Type B pancreatic cell (in vitro differentiated cells): Measurements from ENCODE around the gene CSAD. TPM values are rescaled to one million over a fixed set of nuclear protein-coding genes. Genes with fewer than 3 reads are reported as not detected.
A peak's percentile ranks its signal among the peaks of the same experiment; 100 is the strongest.

Experiments
- DNase-seq: peaks from one replicate; pipeline ENCODE4 v3.0.0; 2021; ENCODE audit warnings: mixed read lengths; ENCODE audit not compliant: unreplicated experiment; ENCODE audit errors: extremely low spot score
- H3K27ac Mint-ChIP-seq: 2 replicates; pipeline ENCODE4 v1.8.0; 2021; ENCODE audit warnings: mild to moderate bottlenecking, mixed read lengths
- H3K27me3 Mint-ChIP-seq: 2 replicates; pipeline ENCODE4 v1.8.0; 2021; ENCODE audit warnings: mixed read lengths
- H3K36me3 Mint-ChIP-seq: 2 replicates; pipeline ENCODE4 v1.8.0; 2021; ENCODE audit warnings: mixed read lengths
- H3K4me1 Mint-ChIP-seq: one replicate; pipeline ENCODE4 v1.8.0; 2021; ENCODE audit warnings: mixed read lengths; ENCODE audit not compliant: unreplicated experiment
- H3K4me3 Mint-ChIP-seq: 2 replicates; pipeline ENCODE4 v1.8.0; 2021; ENCODE audit warnings: mild to moderate bottlenecking, mixed read lengths
- H3K9me3 Mint-ChIP-seq: 2 replicates; pipeline ENCODE4 v1.8.0; 2021; ENCODE audit warnings: mixed read lengths
- CTCF ChIP-seq: fragments of 200-600 bp; sonication (generic); conservative IDR thresholded peaks from 2 replicates; pipeline ENCODE4 v1.5.0; 2021; ENCODE audit warnings: antibody characterized with exemption, mild to moderate bottlenecking
- total RNA-seq: library from RNA; stranded (reverse); gene quantifications from 2 replicates; pipeline ENCODE4 v1.2.1, GENCODE V29; 2021; ENCODE audit warnings: low replicate concordance

The CSAD gene
- total RNA-seq, 1 donor from 2014 or later = 49.3 TPM

GRCh38 chr12:53199700-53200099 is 19.0 kb upstream of the CSAD start:
- no peaks in the 10 kb centered on the region for H3K9me3 Mint-ChIP-seq
- DNase-seq = no peak
- peaks cover 52% of the 10 kb centered on the region for H3K27me3 Mint-ChIP-seq
- H3K4me3 Mint-ChIP-seq = no peak overlapping the region
- no peak for TF ChIP-seq CTCF
- peaks cover 5% of the 10 kb centered on the region for H3K4me1 Mint-ChIP-seq
- H3K36me3 Mint-ChIP-seq = no peaks in the 10 kb centered on the region
- no peak overlapping the region for H3K27ac Mint-ChIP-seq

- no peak overlapping the region for H3K27ac Mint-ChIP-seq
- H3K27me3 Mint-ChIP-seq = peaks cover 52% of the 10 kb centered on the region
- no peak overlapping the region for H3K4me3 Mint-ChIP-seq
- peaks cover 5% of the 10 kb centered on the region for H3K4me1 Mint-ChIP-seq
- no peaks in the 10 kb centered on the region for H3K36me3 Mint-ChIP-seq
- no peak for DNase-seq
- H3K9me3 Mint-ChIP-seq = no peaks in the 10 kb centered on the region
- TF ChIP-seq CTCF = no peak
These were observed 17.9 kb upstream of the CSAD start for GRCh38 chr12:53198486-53199110.

GRCh38 chr12:53197011-53197640 is 16.4 kb upstream of the CSAD start:
- Mint-ChIP-seq H3K4me1 (peaks cover 5% of the 10 kb centered on the region), H3K9me3 (no peaks in the 10 kb centered on the region), H3K4me3 (peak overlapping the region; percentile 44), H3K27ac (no peak overlapping the region), H3K36me3 (no peaks in the 10 kb centered on the region), H3K27me3 (peaks cover 52% of the 10 kb centered on the region)
- no peak for DNase-seq
- TF ChIP-seq CTCF = no peak

- H3K27me3 Mint-ChIP-seq = peaks cover 52% of the 10 kb centered on the region
- no peak overlapping the region for H3K27ac Mint-ChIP-seq
These were observed 15.8 kb upstream of the CSAD start for GRCh38 chr12:53196486-53196885.

More at GRCh38 chr12:53196486-53196885, 15.8 kb upstream of the CSAD start:
- Mint-ChIP-seq H3K36me3 (no peaks in the 10 kb centered on the region), H3K4me1 (peaks cover 5% of the 10 kb centered on the region), H3K9me3 (no peaks in the 10 kb centered on the region), H3K4me3 (peak overlapping the region; percentile 44)
- TF ChIP-seq CTCF = no peak
- DNase-seq = no peak
